NCI-H526 treated with DMSO at 0.1 percent for 48 hours (cell line): Measurements from ENCODE around the gene C16orf54.
"Not testable (repeated sequence)": the region's sequence is repeated elsewhere in the genome, so short reads cannot be mapped to it uniquely, and the experiment has no call there.

Source experiments
- DNase-seq: peaks from one replicate; lab custom pipeline; 2025; lab: John Stamatoyannopoulos, UW

C16orf54 gene

DNA sequence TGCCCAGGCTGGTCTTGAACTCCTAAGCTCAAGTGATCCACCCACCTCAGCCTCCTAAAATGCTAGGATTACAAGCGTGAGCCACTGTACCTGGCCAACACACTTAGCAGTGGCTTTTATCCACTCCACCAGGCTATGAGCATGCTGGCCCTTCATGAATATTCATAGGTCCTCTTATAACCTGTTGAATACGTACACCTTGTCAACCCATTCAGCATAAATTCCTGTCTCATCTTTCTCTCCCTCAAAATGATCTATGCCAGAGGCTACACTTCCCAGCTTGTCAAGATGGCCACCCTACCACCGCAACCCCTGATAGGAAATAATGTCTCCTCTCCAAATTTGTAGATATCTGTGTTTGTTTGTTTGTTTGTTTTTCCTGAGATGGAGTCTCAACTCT is 21.3 kb upstream of the C16orf54 start:
- no peak for DNase-seq

DNA sequence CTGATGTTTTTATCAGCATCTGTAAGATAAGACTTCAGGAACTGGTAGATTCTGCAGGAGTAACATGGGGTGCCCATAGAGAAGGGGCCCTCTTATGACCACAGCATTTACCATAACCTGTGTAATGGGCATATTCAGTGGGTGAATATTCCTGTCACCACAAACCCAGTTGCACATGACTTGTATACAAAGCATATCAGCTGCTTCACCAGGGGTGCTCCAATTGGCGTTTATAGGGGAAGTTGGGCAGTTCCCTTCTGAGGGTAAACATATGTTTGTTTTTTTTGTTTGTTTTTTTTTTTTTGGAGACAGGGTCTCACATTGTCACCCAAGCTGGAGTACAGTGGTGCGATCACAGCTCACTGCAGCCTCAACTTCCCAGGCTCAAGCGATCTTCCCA is 20.8 kb upstream of the C16orf54 start:
- no peak for DNase-seq

DNA sequence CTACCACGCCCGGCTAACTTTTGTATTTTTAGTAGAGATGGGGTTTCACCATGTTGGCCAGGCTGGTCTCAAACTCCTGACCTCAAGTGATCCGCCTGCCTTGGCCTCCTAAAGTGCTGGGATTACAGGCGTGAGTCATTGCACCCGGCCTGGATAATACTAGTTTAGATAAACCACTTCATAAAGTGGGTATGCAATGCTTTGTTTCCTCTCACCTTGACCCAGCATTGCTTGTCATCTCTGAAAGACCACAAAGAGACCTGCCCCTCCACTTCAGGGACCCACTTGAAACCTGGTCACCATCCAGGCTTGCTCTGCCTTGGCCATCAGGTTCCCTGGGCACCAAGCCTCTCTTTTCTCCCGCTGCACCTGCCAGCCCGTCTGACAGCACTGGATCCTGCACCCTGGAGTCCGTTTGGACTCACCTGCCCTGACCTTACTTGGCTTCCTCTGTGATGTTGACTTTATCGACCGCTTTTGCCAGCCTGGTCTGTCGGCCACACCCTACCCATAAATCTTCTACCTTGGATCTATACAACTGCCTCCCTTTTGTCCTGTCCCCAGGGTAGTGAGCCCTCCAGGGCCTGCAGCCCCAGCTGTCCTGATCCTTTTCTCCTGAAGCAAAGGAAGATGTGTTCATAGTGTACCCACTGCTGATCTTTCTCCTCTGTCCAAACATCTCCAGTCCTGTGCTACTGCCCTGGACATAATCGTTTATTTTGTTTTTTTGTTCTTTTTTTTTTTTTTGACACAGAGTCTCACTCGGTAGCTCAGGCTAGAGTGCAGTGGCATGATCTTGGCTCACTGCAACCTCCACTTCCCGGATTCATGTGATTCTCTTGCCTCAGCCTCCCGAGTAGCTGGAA is 19.6 kb upstream of the C16orf54 start:
- DNase-seq, result peak; percentile 45

DNA sequence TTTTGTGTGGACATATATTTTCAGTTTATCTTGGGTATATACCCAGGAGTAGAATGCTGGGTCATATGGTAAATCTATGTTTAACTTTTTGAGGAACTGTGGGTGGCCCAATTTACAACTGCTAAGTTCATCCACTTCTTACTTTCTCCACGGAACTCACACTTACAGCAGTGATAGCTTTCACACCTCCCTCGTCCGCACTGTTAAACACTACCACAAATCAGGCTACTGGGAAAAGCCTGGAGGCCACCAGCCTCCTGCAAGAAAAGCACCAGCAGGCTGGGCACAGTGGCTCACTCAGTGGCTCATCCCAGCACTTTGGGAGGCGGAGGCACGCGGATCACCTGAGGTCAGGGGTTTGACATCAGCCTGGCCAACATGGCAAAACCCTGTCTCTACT is 17.5 kb upstream of the C16orf54 start:
- no peak for DNase-seq

DNA sequence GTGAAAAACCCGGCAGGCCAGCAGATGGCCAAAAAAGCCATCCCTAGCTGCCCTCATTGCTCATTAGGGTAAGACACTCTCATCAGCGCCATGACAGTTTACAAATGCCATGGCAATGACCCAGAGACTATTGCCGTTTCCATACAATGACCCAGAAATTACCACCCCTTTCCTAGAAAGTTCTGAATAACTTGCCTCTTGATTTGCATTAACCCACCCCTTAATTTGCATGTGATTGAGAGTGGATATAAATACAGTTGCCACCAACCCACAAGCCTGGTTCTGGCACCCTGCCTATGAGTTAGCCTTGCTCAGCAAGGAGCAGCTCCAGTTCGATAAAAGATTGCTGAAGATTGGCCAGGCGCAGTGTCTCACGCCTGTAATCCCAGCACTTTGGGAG is 16.1 kb upstream of the C16orf54 start:
- DNase-seq, result peak; percentile 40

DNA sequence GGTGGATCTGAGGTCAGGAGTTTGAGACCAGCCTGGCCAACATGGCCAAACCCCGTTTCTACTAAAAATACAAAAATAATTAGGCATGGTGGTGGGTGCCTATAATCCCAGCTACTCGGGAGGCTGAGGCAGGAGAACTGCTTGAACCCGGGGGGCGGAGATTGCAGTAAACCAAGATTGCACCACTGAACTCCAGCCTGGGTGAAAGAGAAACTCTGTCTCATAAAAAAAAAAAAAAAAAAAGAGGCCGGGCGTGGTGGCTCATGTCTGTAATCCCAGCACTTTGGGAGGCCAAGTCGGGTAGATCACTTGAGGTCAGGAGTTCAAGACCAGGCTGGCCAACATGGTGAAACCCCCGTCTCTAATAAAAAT is 15.5 kb upstream of the C16orf54 start:
- not testable (repeated sequence) for DNase-seq

DNA sequence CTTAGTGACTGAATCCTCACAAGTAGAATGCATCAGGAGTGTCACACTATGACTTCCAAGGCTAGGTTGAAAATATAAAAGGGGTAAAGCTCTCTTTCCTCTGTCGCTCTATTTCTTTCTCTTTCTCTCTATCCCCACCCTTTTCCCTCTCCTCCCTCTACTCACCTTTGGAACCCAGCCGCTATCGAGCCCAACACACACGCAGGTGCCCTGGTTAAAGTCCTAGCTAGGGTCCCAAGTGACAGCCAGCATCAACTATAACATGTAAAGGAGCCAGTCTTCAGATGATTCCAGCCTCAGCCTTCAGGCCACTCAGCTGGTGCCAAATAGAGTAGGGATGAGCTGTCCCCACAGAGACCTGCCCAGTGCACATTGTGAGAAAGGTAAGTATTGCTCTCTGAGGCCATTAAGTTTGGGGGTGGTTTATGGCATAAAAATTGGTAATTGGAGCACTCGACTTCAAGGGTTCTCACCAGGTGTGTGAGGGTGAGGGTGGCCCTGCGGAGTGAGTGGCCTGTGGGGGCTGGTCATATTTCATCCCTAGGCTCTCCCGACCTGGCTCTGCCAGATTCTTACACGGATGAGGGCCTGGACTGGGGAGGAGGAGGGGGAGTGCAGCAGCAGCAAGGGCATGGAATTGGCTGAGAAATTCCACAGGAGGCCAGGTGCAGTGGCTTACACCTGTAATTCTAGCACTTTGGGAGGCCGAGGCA is 14.9 kb upstream of the C16orf54 start:
- DNase-seq, result no peak

DNA sequence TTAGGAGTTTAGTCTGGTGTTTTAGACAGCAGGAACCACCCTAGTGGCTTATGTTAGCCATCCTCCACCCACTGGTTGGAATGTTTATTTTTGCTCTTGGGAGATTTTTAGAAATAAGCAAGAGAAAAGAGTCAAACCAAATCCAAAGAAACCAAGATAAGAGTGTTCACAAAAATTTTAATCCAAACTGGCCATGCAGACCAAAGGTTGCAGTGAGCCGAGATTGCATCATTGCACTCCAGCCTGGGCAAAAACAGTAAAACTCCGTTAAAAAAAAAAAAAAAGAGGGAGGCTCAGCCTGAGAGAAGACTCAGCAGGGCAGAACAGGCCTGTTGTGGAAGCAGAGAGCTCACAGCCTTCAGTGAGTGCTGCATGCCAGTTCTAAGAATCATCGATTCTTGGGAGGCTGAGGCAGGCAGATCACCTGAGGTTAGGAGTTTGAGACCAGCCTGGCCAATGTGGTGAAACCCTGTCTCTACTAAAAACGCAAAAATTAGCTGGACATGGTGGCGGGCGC is 12.2 kb upstream of the C16orf54 start:
- no peak for DNase-seq

DNA sequence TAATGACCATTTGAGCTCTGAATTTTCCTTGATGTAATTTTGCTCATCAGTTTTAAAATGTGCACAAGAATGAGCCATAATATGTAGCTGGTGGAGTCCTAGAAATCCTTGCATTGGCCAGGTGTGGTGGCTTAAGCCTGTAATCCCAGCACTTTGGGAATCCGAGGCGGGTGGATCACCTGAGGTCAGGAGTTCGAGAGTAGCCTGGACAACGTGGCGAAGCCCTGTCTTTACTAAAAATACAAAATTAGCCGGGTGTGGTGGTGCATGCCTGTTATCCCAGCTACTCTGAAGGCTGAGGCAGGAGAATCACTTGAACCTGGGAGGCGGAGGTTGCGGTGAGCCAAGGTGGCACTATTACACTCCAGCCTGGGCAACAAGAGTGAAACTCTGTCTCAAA is 11.3 kb upstream of the C16orf54 start:
- DNase-seq, result not testable (repeated sequence)

DNA sequence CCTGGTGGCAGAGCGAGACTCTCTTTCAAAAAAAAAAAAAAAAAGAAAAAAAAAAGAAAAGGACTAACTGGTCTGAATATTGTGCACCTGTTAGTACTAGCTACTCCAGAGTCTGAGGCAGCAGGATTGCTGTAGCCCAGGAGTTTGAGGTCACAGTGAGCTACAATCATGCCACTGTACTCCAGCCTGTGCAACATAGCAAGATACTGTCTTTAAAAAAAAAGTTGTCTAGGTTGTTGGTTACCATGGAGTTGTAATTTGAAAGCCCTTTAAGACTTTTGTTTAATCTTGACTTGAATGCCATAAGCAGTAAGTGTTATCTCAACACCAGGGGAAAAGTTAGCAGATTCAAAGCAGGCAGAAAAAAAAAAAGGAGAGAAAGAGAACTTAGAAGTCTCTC is 10.9 kb upstream of the C16orf54 start:
- no peak for DNase-seq

DNA sequence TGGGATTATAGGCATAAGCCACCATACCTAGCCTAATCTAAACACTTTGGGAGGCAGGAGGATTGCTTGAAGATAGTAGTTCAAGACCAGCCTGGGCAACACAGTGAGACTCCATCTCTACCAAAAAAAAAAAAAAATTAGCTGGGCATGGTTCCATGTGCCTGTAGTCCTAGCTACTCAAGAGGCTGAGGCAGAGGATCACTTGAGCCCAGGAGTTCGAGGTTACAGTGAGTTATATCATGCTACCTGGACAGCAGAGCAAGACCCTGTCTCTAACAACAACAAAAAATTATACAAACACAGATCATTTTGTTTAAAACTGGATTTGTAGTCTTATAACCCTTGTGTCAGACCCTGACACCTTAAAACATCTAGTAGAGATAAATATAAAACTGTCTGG is 7.7 kb upstream of the C16orf54 start:
- DNase-seq, result no peak

DNA sequence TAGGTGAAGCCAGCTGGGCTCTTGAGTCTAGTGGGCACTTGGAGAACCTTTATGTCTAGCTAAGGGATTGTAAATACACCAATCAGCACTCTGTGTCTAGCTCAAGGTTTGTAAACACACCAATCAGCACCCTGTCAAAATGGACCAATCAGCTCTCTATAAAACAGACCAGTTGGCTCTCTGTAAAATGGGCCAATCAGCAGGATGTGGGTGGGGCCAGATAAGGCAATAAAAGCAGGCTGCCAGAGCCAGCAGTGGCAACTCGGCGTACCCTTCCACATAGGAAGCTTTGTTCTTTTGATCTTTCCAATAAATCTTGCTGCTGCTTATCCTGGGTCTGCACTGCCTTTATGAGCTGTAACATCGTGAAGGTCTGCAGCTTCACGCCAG is 3.0 kb upstream of the C16orf54 start:
- DNase-seq, result not testable (repeated sequence)

DNA sequence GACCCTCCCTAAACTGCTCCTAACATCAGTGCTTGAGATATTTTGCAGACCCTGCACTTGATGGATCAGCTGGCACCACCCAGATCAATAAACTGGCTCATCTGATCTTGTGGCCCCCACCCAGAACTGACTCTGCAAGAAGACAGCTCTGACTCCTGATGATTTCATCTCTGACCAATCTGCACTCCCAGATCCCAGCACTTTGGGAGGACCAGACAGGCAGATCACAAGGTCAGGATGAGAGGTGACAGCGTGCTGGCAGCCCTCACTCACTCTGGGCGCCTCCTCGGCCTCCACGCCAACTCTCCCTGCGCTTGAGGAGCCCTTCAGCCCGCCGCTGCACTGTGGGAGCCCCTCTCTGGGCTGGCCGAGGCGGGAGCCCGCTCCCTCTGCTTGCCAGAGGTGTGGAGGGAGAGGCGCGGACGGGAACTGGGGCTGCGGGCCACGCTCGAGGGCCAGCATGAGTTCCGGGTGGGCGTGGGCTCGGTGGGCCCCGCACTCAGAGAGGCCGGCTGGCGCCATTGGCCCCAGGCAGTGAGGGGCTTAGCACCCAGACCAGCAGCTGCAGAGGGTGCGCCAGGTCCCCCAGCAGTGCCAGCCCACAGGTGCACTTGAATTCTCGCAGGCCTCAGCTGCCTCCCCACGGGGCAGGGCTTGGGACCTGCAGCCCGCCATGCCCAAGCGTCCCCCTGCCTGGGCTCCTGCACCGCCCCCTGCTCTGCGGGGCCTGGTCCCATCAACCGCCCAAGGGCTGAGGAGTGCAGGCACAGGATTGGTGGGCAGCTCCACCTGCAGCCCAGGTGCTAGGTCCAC is 2.4 kb upstream of the C16orf54 start:
- DNase-seq, result no peak

DNA sequence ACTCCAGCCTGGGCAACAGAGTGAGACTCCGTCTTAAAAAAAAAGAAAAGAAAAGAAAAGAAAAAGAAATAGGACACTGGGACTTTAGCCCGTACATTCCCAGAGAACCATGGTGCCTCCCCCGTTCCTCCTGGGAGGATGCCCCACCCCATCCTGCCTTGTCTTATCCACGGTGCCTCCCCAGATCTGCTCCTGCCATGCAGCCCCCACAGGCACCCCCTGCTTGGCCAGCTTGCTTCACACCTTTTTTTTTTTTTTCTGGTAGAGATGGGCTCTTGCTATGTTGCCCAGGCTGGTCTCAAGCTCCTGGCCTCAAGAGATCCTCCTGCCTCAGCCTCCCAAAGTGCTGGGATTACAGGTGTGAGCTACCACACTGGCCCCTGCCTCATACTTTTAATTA is 728 bp upstream of the C16orf54 start:
- not testable (repeated sequence) for DNase-seq

DNA sequence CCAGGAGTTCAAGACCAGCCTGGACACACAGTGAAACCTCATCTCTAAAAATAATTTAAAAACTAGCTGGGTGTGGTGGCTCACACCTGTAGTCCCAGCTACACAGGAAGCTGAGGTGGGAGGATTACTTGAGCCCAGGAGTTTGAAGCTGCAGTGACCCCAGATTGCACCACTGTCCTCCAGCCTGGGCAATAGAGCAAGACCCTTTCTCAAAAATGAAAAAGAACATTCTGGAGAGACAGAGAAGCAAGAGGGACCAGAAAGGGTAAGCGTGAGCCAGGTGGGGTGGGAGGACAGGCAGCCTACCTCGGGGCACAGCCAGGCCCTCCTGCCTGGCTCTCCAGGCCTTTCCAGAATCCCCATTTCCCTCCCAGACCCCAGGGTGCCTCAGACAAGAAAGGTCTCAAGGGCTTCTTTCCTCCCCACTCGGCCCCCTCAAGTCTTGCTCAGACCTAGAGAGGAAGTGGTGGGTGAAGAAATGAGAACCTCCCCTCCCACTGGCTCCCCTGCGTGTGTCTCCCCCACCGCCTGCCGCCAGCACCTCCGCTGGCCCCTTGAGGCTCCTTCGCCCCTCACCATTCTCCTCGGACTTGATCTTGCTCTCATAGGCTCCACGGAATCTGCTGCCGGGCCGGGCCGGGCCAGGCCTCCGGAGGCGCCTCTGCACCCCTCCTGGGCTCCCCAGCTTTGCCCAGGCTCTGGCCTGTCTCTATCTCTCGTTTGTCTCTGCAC is 503 bp downstream of the C16orf54 start:
- DNase-seq, result no peak

DNA sequence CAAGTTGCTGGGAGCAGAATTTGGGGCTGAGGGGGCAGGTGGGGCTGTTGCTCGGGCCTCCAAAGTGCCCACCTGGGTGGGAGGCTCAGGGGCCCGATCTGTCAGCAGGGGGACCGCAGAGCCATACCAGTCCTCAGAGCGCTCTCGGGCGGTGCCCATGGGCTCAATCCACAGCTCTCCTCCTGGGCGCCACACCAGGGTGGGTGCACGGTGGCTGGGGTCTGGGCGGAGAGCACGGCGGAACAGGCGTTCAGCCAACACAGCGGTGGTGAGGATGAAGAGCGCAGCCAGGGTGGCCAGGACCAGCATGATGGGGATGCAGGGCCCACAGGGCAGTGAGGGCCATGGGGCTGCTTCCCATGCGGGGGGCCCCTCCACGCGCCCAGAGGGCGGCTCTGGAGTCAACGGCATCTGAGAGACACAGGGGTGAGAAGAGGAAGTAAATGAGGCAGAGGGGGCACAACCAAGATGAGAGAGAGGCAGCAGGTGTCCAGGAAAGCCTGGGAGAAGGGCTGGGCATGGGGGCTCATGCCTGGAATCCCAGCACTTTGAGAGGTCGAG is 1.2 kb downstream of the C16orf54 start:
- DNase-seq, result no peak

DNA sequence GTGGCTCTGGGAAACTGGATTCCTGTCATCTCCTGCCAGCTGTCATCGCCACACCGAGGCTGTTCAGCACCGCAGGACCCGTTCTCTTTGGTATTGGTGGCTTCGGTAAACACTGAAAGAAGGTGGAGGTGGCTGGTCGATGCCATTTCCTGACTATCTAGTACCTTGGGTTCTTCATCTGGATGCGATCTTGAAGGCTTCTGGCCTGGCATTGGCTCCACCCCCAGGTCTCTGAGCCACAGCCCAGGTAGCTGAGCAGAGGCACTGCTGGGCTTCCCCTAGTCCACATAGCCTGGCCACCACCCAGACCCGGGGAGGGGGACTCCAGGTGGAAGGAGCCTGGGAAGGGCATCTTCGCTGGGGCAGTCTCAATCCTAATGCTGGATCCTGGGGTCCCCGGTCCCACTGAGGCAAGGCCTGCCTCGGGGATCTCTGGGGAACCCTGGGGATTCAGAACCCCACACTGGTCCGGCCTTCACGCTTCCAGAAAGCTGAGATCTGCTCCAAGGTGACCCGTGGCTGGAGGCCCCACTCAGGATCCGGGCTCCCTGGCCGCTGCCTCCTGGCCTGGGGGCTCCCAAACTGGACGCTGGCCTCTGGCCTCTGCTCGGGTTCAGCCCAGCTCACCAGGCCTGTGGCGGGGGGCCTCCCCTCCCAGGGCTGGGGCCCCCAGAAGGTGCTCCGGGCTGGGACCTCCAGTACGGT is 1.8 kb downstream of the C16orf54 start:
- no peak for DNase-seq

DNA sequence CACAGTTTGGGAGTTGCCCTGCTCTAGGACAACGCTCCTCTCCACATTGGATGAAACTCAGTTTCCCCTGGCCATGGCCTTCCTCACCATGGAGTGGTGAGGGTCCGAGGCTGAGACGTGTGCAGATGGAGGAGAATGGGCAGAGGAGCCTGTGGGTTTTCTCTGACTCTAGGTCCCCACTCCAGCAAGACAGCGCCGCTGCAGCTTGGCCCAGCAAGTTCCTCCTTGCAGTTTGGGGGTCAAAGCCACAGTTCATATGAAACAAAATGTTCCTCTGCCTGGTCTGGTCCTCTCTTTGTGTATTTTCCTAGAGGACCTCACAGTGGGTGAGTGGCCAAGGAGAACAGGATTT is 2.3 kb downstream of the C16orf54 start:
- no peak for DNase-seq

DNA sequence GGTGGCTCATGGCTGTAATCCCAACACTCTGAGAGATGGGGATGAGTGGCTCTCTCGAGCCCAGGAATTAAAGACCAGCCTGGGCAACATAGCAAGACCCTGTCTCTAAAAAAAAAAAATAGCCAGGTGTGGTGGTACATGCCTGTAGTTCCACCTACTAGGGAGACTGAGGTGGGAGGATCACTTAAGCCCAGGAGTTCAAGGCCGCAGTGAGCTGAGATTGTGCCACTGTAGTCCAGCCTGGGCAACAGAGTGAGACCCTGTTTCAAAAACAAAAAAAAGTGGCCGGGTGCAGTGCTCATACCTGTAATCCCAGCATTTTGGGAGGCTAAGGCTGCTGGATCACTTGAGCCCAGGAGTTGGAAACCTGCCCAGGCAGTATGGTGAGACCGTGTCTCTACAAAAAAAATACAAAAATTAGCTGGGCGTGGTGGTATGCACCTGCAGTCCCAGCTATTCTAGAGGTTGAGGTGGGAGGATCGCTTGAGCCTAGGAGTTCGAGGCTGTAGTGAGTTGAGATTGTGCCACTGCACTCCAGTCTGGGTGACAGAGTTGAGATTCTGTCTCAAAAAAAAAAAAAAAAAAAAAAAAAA is 3.0 kb downstream of the C16orf54 start:
- DNase-seq, result no peak

DNA sequence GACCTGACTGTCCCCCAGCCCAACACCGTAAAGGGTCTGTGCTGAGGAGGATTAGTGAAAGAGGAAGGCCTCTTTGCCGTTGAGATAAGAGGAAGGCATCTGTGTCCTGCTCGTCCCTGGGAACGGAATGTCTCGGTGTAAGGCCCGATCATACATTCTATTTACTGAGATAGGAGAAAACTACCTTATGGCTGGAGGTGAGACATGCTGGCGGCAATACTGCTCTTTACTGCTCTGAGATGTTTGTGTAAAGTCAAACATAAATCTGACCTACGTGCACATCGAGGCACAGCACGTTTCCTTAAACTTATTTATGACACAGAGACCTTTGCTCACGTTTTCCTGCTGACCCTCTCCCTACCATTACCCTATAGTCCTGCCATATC is 5.2 kb downstream of the C16orf54 start:
- not testable (repeated sequence) for DNase-seq
